Panc1 (cell line): ENCODE results near the gene COMTD1. TPM values are rescaled to one million over a fixed set of nuclear protein-coding genes. Genes with fewer than 3 reads are reported as not detected.

Experiments used
- ATAC-seq: fragments of 200-7000 bp; cut with Tn5 transposase; 2 replicates; pipeline ENCODE4 v1.9.1; 2020; ENCODE audit warnings: mild to moderate bottlenecking, moderate library complexity
- BruUV-seq: library from RNA; stranded (reverse); fragments of 400-500 nt; replicated peaks from 2 replicates; lab custom pipeline; 2021; lab: Mats Ljungman, UMichigan
- CTCF ChIA-PET: fragments of 300-600 bp; sonication (Branson Sonifier 250); formaldehyde crosslinking; loops from one replicate; lab custom pipeline; 2022; ENCODE audit warnings: antibody characterized with exemption; lab: Charles Lee
- POLR2A ChIA-PET: fragments of 300-600 bp; sonication (Branson Sonifier 250); formaldehyde crosslinking; loops from one replicate; lab custom pipeline; 2022; ENCODE audit warnings: antibody characterized with exemption; lab: Charles Lee
- DNase-seq: peaks from one replicate; pipeline ENCODE4 v3.0.0-alpha.2; 2010; ENCODE audit warnings: low read depth, low spot score
- H3K27ac ChIP-seq: 2 replicates; pipeline ENCODE4 v1.5.1; 2011; ENCODE audit warnings: mild to moderate bottlenecking, low read length, inconsistent platforms
- H3K27me3 ChIP-seq: fragments of 200-500 bp; sonication (Bioruptor generic); 2 replicates; pipeline ENCODE4 v1.6.0; 2014; ENCODE audit warnings: low read length, inconsistent platforms; ENCODE audit not compliant: control insufficient read depth, insufficient read depth
- H3K36me3 ChIP-seq: fragments of 200-500 bp; sonication (Bioruptor generic); 2 replicates; pipeline ENCODE4 v1.5.1; 2014; ENCODE audit warnings: inconsistent platforms, mild to moderate bottlenecking, low read length, moderate library complexity; ENCODE audit not compliant: control insufficient read depth, insufficient read depth
- H3K4me1 ChIP-seq: 2 replicates; pipeline ENCODE4 v1.5.1; 2011; ENCODE audit warnings: inconsistent platforms, mild to moderate bottlenecking, low read length, moderate library complexity; ENCODE audit not compliant: control insufficient read depth, insufficient read depth
- H3K4me3 ChIP-seq, 2 experiments: 2 replicates each; pipeline ENCODE4 v1.5.1; 2011 to 2012; ENCODE audit warnings: low read depth in 2 of 2, low read length in 2 of 2, mild to moderate bottlenecking in 2 of 2, inconsistent platforms in 1 of 2, moderate library complexity in 1 of 2
- H3K9me3 ChIP-seq: fragments of 200-500 bp; sonication (Bioruptor generic); 2 replicates; pipeline ENCODE4 v1.5.1; 2014; ENCODE audit warnings: low read depth, mild to moderate bottlenecking, inconsistent platforms, low read length, moderate library complexity; ENCODE audit not compliant: control insufficient read depth, insufficient read depth
- POLR2AphosphoS5 ChIP-seq: IDR thresholded peaks from 2 replicates; pipeline ENCODE4 v1.6.1; 2012; ENCODE audit warnings: mild to moderate bottlenecking, low read depth, low read length, moderate library complexity
- SIN3A ChIP-seq: IDR thresholded peaks from 2 replicates; pipeline ENCODE4 v1.6.1; 2012; ENCODE audit warnings: low read depth, mild to moderate bottlenecking, low read length, moderate library complexity, borderline replicate concordance; ENCODE audit not compliant: insufficient read depth
- TCF7L2 ChIP-seq: IDR thresholded peaks from 2 replicates; pipeline ENCODE4 v1.6.1; 2011; ENCODE audit warnings: mild to moderate bottlenecking, low read depth, low read length, inconsistent platforms
- in situ Hi-C: cut with HindIII; loops from 2 replicates; pipeline ENCODE4 v1.10.0; 2016; ENCODE audit warnings: low sequenced_read_pairs, low pct_unique_long_range_greater_than_20kb
- intact Hi-C: fragments of 100-400 bp; cut with micrococcal nuclease; formaldehyde crosslinking; loops from one replicate; pipeline ENCODE4 v1.10.0; 2022; ENCODE audit not compliant: unreplicated experiment
- total RNA-seq: library from RNA; stranded (reverse); gene quantifications from one replicate; pipeline ENCODE4 v1.2.1, GENCODE V29; 2021; ENCODE audit not compliant: unreplicated experiment
- TF ChIP-seq, protein P1 (sequence below), 2 experiments: IDR thresholded peaks; 2 replicates each; pipeline ENCODE4 v1.6.1; 2011 to 2012; ENCODE audit warnings: low read depth in 2 of 2, control low read depth in 1 of 2, low read length in 1 of 2, mild to moderate bottlenecking in 1 of 2, moderate library complexity in 1 of 2; ENCODE audit not compliant: insufficient read depth in 1 of 2
- TF ChIP-seq, protein P2 (sequence below): fragments of 450-650 bp; IDR thresholded peaks from 2 replicates; pipeline ENCODE4 v1.5.1; 2017; ENCODE audit warnings: mild to moderate bottlenecking

Gene COMTD1
- total RNA-seq, 1 experiment from 2014 or later = 32.8 TPM

DNA sequence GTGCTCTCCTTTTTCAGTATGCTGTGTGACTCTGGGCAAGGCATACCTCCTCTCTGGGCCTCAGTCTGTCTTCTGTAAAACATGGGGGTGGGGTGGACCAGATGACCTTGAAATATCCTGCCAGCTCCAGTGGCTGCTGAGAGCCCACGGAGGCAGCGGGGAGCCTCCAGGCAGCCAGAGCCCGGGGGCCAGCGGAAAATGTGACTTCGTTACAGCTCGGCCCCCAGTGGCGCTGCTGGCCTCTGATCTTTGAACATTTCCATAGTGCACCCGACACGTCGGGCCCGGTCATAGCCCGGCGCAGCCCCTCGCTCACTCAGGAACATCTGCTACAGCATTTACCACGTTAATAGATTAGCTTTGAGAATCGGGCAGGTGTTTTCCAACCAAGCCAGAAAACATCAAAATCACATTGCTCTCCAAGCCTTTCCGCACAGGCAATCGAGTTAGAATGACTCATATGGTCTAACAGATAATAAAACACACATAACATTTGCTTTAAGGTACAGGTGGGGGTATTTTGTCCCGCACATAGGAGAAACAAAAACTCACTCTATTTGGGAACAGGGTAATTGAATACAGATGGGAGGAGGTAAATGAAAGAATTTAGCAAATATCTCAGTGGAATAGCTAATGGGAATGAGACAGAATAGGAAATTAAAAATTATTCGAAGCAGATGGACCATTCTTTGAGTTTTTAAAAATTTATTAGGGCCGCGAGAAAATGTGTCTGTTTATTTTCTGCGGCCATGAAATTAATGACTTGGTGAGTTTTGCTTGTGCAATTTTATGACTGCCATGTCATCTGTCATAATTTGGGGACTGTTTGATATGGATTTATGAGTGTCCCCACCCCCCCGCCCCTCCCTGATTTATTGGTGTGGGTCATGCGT lies 26.3 kb upstream of the COMTD1 start:
- intact Hi-C loops (no loop called here), in situ Hi-C loops (no loop called here)
- H3K9me3 ChIP-seq = no peaks in the 10 kb centered on the region
- no peak overlapping the region for H3K27ac ChIP-seq
- no peak for TF ChIP-seq SIN3A
- TF ChIP-seq POLR2AphosphoS5 = no peak
- TF ChIP-seq TCF7L2 = no peak
- TF ChIP-seq, protein P1, sequence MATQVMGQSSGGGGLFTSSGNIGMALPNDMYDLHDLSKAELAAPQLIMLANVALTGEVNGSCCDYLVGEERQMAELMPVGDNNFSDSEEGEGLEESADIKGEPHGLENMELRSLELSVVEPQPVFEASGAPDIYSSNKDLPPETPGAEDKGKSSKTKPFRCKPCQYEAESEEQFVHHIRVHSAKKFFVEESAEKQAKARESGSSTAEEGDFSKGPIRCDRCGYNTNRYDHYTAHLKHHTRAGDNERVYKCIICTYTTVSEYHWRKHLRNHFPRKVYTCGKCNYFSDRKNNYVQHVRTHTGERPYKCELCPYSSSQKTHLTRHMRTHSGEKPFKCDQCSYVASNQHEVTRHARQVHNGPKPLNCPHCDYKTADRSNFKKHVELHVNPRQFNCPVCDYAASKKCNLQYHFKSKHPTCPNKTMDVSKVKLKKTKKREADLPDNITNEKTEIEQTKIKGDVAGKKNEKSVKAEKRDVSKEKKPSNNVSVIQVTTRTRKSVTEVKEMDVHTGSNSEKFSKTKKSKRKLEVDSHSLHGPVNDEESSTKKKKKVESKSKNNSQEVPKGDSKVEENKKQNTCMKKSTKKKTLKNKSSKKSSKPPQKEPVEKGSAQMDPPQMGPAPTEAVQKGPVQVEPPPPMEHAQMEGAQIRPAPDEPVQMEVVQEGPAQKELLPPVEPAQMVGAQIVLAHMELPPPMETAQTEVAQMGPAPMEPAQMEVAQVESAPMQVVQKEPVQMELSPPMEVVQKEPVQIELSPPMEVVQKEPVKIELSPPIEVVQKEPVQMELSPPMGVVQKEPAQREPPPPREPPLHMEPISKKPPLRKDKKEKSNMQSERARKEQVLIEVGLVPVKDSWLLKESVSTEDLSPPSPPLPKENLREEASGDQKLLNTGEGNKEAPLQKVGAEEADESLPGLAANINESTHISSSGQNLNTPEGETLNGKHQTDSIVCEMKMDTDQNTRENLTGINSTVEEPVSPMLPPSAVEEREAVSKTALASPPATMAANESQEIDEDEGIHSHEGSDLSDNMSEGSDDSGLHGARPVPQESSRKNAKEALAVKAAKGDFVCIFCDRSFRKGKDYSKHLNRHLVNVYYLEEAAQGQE (IDR thresholded peaks at IDR 0.05; ENCODE audit: insufficient read depth in 1 of 2, low read depth in 2 of 2, low read length in 1 of 2) = no peak
- TF ChIP-seq, protein P2, sequence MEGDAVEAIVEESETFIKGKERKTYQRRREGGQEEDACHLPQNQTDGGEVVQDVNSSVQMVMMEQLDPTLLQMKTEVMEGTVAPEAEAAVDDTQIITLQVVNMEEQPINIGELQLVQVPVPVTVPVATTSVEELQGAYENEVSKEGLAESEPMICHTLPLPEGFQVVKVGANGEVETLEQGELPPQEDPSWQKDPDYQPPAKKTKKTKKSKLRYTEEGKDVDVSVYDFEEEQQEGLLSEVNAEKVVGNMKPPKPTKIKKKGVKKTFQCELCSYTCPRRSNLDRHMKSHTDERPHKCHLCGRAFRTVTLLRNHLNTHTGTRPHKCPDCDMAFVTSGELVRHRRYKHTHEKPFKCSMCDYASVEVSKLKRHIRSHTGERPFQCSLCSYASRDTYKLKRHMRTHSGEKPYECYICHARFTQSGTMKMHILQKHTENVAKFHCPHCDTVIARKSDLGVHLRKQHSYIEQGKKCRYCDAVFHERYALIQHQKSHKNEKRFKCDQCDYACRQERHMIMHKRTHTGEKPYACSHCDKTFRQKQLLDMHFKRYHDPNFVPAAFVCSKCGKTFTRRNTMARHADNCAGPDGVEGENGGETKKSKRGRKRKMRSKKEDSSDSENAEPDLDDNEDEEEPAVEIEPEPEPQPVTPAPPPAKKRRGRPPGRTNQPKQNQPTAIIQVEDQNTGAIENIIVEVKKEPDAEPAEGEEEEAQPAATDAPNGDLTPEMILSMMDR = no peak
- H3K4me3 ChIP-seq = no peak overlapping the region
- POLR2A ChIA-PET = no interaction called here
- BruUV-seq = no TSS peak
- H3K4me1 ChIP-seq = no peaks in the 10 kb centered on the region
- H3K36me3 ChIP-seq = no peaks in the 10 kb centered on the region
- no peaks in the 10 kb centered on the region for H3K27me3 ChIP-seq
- no peak for ATAC-seq
- CTCF ChIA-PET = no interaction called here
- DNase-seq = no peak

DNA sequence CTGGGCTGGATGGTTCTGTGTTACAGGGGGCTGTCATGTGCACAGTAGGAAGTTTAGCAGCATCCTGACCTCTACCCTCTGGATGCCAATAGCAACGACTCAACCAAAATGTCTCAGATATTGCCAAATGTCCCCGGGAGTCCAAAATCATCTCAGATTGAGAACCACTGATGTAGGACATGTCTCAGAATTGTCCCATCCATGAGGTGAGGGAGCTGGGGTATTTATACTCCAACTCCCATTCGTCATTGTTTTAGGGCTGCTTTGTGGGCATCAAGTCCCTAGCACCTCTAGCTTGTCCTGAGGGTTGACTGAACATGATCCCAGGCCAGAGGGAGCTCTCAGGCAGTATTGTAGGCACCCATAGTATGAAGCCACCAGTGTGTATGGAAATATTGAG lies 25.2 kb upstream of the COMTD1 start:
- Histone ChIP-seq H3K27me3 (no peaks in the 10 kb centered on the region), H3K9me3 (no peaks in the 10 kb centered on the region), H3K36me3 (no peaks in the 10 kb centered on the region), H3K4me1 (no peaks in the 10 kb centered on the region), H3K27ac (no peak overlapping the region), H3K4me3 (no peak overlapping the region)
- ATAC-seq (no peak), DNase-seq (no peak)
- TF ChIP-seq, protein P2 = no peak
- TF ChIP-seq, protein P1 (IDR thresholded peaks at IDR 0.05; ENCODE audit: insufficient read depth in 1 of 2, low read depth in 2 of 2, low read length in 1 of 2) = no peak
- no peak for TF ChIP-seq POLR2AphosphoS5
- TF ChIP-seq TCF7L2 = no peak
- no peak for TF ChIP-seq SIN3A
- BruUV-seq = no TSS peak
- CTCF ChIA-PET = no interaction called here
- intact Hi-C loops (no loop called here), in situ Hi-C loops (no loop called here)
- POLR2A ChIA-PET = no interaction called here
